Bronchus fibroblast of lung (primary cell): ENCODE results near the gene BRPF3. TPM values are rescaled to one million over a fixed set of nuclear protein-coding genes. Genes with fewer than 3 reads are reported as not detected.

Experiments used
- total RNA-seq: library from RNA; depleted of rRNA; stranded (reverse); fragments of >200 nt; gene quantifications from 2 replicates; pipeline ENCODE4 v1.2.3, GENCODE V29; 2015

Gene BRPF3
- total RNA-seq = 7.6 TPM in 2 replicates

GRCh38 chr6:36196113-36196879 is at the start of gene BRPF3:
Gene BRPF3 (plus strand): TSS chr6:36196744. CDS start chr6:36200323, 3,579 bp downstream.

GRCh38 chr6:36269834-36270705 is 73.5 kb downstream of the BRPF3 start, which contains the start of gene PNPLA1:
Gene PNPLA1 (plus strand): TSS chr6:36270060. CDS start chr6:36270460, 400 bp downstream.

Other genes with a start within 250 kb of the BRPF3 start
- gene SLC26A8, start 172.1 kb upstream of the BRPF3 start, total RNA-seq = not detected in 2 replicates
- 35.1 and 36.7 TPM in 2 replicates for gene MAPK14, start 168.9 kb upstream of the BRPF3 start, total RNA-seq
- 7.6 and 12.0 TPM in 2 replicates for gene MAPK13, start 66.2 kb upstream of the BRPF3 start, total RNA-seq
- not detected in 2 replicates for gene PNPLA1, start 73.3 kb downstream of the BRPF3 start, total RNA-seq
- not detected in 2 replicates for gene BNIP5, start 140.1 kb downstream of the BRPF3 start, total RNA-seq
- gene ETV7, start 190.9 kb downstream of the BRPF3 start, total RNA-seq = 0.30 TPM in 1 of 2 replicates, not detected in the other
- not detected in 2 replicates for gene PXT1, start 246.1 kb downstream of the BRPF3 start, total RNA-seq
- 37.5 and 40.9 TPM in 2 replicates for gene KCTD20, start 246.3 kb downstream of the BRPF3 start, total RNA-seq